ENCODE measurements around the gene CBLN3.

- TF ChIP-seq CTCF (conservative IDR thresholded peaks at IDR 0.05; ENCODE audit: low read depth, low read length) (no peak), EZH2 (IDR thresholded peaks at IDR 0.05; ENCODE audit: low read length, unreplicated experiment) (no peak), EZH2phosphoT487 (IDR thresholded peaks at IDR 0.05; ENCODE audit: borderline replicate concordance, low read length) (no peak)
These were observed 43.9 kb downstream of the CBLN3 start for GRCh38 chr14:24385524-24385923.

Data from PC-3 (cell line).